Psoas muscle (tissue), 8 donors: ENCODE results near the gene RHOC. TPM values are rescaled to one million over a fixed set of nuclear protein-coding genes. Genes with fewer than 3 reads are reported as not detected.
A peak's percentile ranks its signal among the peaks of the same experiment; 100 is the strongest.

Experiments used
- ATAC-seq, 4 donors: fragments of 200-7000 bp; cut with Tn5 transposase; one replicate each; pipeline ENCODE4 v1.9.1; 2020; ENCODE audit warnings: moderate library complexity in 3 of 4, mild to moderate bottlenecking in 2 of 4
- DNase-seq, 2 donors: peaks; one replicate each; pipeline ENCODE4 v3.0.0-alpha.2; 2020
- H3K27ac ChIP-seq: fragments of 200-600 bp; one replicate; pipeline ENCODE4 v1.8.0; 2022
- H3K27me3 ChIP-seq, 3 donors: fragments of 200-600 bp in 1 of 3; one replicate each; pipeline versions ENCODE4 v1.6.1 to v1.8.0; 2013 to 2022; ENCODE audit warnings: low read length in 2 of 3, mild to moderate bottlenecking in 2 of 3, moderate library complexity in 1 of 3; ENCODE audit not compliant: insufficient read depth in 3 of 3
- H3K36me3 ChIP-seq, 2 donors: fragments of 200-600 bp in 1 of 2; one replicate each; pipeline versions ENCODE4 v1.6.1 to v1.8.0; 2013 to 2022; ENCODE audit warnings: low read depth in 1 of 2, mild to moderate bottlenecking in 1 of 2, moderate library complexity in 1 of 2; ENCODE audit not compliant: insufficient read depth in 1 of 2
- H3K4me1 ChIP-seq: fragments of 200-600 bp; one replicate; pipeline ENCODE4 v1.8.0; 2022
- H3K4me3 ChIP-seq: fragments of 200-600 bp; one replicate; pipeline ENCODE4 v1.8.0; 2022; ENCODE audit warnings: mild to moderate bottlenecking
- H3K9me3 ChIP-seq: fragments of 200-600 bp; one replicate; pipeline ENCODE4 v1.8.0; 2022
- CTCF ChIP-seq: fragments of 200-600 bp; IDR thresholded peaks from one replicate; pipeline ENCODE4 v1.8.0; 2022; ENCODE audit warnings: antibody characterized with exemption
- WGBS, 3 donors: extraction: QIAGEN DNeasy Blood & Tissue Kit; methylation state at CpG; one replicate each; pipeline versions ENCODE4 v1.1.6 to v1.1.7; 2013; 5-methylcytosine and 5-hydroxymethylcytosine counted together
- intact Hi-C, 2 donors: fragments of 100-400 bp; cut with DNase I; formaldehyde crosslinking; loops; one replicate each; pipeline versions ENCODE4 v1.11.0 to v1.14.2; 2022
- polyA plus RNA-seq, 3 donors: library from polyadenylated mRNA; stranded (reverse); fragments of 200-250 nt; gene quantifications; one replicate each; pipeline ENCODE4 v1.2.3, GENCODE V29; 2013
- total RNA-seq, 4 donors: library from RNA; stranded (reverse); fragmentation: NEBNext Ultra II Directional in 2 of 4; extraction: Animal tissue kit (Norgen Biotek cat#: 25700) in 2 of 4; gene quantifications; one replicate each; pipeline versions ENCODE4 v1.2.1 to v1.2.4, GENCODE V29; 2021 to 2023
- donor health status: healthy with polysubstance abuse.
- donor health status: DM: no; HTN: no; CAD: no; lungs with moderate emphysema.
- donor health status: Bipolar disorder and iron deficiency.
- donor health status: healthy.
- donor health status: DM: yes; HTN: yes; CAD: no.
- donor health status: DM: no; HTN: no; CAD: no.
- donor health status: DM: no; HTN: no; CAD: no.
- donor health status: DM: yes; HTN: yes; CAD: no.

The RHOC gene
- total and polyA plus RNA-seq, 7 donors, result 39.1 to 89.7 (median 76.9) TPM

GRCh38 chr1:112674986-112675727 lies 31.8 kb downstream of the RHOC start:
- peaks cover 2 to 20% of the 10 kb centered on the region in 2 donors for H3K36me3 ChIP-seq
- H3K4me3 ChIP-seq, result peak overlapping the region; percentile 83
- H3K27ac ChIP-seq, result peak overlapping the region; percentile 76
- H3K9me3 ChIP-seq, result no peaks in the 10 kb centered on the region
- peaks cover 7% of the 10 kb centered on the region for H3K4me1 ChIP-seq
- H3K27me3 ChIP-seq, result no peaks in the 10 kb centered on the region
- ATAC-seq, result peak; percentile 59 to 78 (median 76)
- peak; percentile 61 to 74 for DNase-seq
- WGBS, 3 donors, result 1% methylated on average over 53 to 68 of the region's 68 CpGs
- intact Hi-C loops, result loop anchor here (2.0 to 5.0 kb wide), 4 partner anchors 24 to 50 kb away; partner anchors contain the start of gene RHOC (in 2 of the 2)
- TF ChIP-seq CTCF, result peak; percentile 18

- peak within 1 kb of the TSS; percentile 83 for H3K4me3 ChIP-seq
- H3K9me3 ChIP-seq, result no peaks in the 10 kb centered on the region
- intact Hi-C loops, result loop anchor here (2.0 to 5.0 kb wide), 4 partner anchors 24 to 50 kb away; partner anchors contain the start of gene RHOC (in 2 of the 2)
- 0 to 1% (median 0%) methylated on average over 29 to 30 of the region's 30 CpGs for WGBS, 3 donors
- ATAC-seq (peak; percentile 61 to 79 (median 65)), DNase-seq (peak; percentile 75 to 81)
- no peaks in the 10 kb centered on the region for H3K27me3 ChIP-seq
- peaks cover 6 to 26% of the 10 kb centered on the region in 2 donors for H3K36me3 ChIP-seq
- H3K4me1 ChIP-seq, result peaks cover 7% of the 10 kb centered on the region
- H3K27ac ChIP-seq, result peak within 1 kb of the TSS; percentile 76
- no peak for TF ChIP-seq CTCF
These were observed 32.4 kb downstream of the RHOC start, which contains the start of gene MOV10 for GRCh38 chr1:112674440-112674985. TSS of gene MOV10 (plus strand) at chr1:112674659. CDS start at chr1:112674913, 254 bp downstream.

GRCh38 chr1:112673592-112674439 lies 33.1 kb downstream of the RHOC start:
- H3K9me3 ChIP-seq, result no peaks in the 10 kb centered on the region
- intact Hi-C loops, result loop anchor here (2.0 to 5.0 kb wide), 4 partner anchors 25 to 49 kb away; partner anchors contain the start of gene RHOC (in 2 of the 2)
- H3K4me1 ChIP-seq, result peaks cover 7% of the 10 kb centered on the region
- H3K36me3 ChIP-seq, result peaks cover 6 to 33% of the 10 kb centered on the region in 2 donors
- H3K27me3 ChIP-seq, result no peaks in the 10 kb centered on the region
- peak; percentile 38 for TF ChIP-seq CTCF
- 2 to 3% (median 3%) methylated on average over 18 of the region's 18 CpGs for WGBS, 3 donors
- peak overlapping the region; percentile 76 for H3K27ac ChIP-seq
- H3K4me3 ChIP-seq, result peak overlapping the region; percentile 83
- DNase-seq, result no peak
- ATAC-seq, result peak; percentile 34 to 61 (median 49)

- no peak overlapping the region for H3K4me3 ChIP-seq
- no peak for TF ChIP-seq CTCF
- H3K27me3 ChIP-seq, result no peaks in the 10 kb centered on the region
- DNase-seq (no peak), ATAC-seq (no peak)
- peaks cover 7% of the 10 kb centered on the region for H3K4me1 ChIP-seq
- WGBS, 3 donors, result 84 to 90% (median 88%) methylated on average over 1 of the region's 1 CpG
- H3K27ac ChIP-seq, result peak overlapping the region; percentile 47
- H3K36me3 ChIP-seq, result peaks cover 6 to 43% of the 10 kb centered on the region in 2 donors
- intact Hi-C loops, result loop anchor here in 1 of 2 donors (5.0 kb wide), 1 partner anchor 34 kb away; the partner anchor contains the start of gene RHOC
- no peaks in the 10 kb centered on the region for H3K9me3 ChIP-seq
These were observed 34.1 kb downstream of the RHOC start for GRCh38 chr1:112672842-112673241.
